ENCODE data around the gene GPR173. TPM values are rescaled to one million over a fixed set of nuclear protein-coding genes. Genes with fewer than 3 reads are reported as not detected.

Gene GPR173
- total and polyA plus RNA-seq, 9 of the 15 experiments (the other 6 are each of a cell fraction or from before 2014, with no cell fraction given), result 0.01 TPM; not detected in 8

GRCh38 chrX:53116101-53116500 is 67.5 kb downstream of the GPR173 start:
- in situ Hi-C loops (cut with MboI) (no loop called here), intact Hi-C loops (cut with micrococcal nuclease) (no loop called here)
- Histone ChIP-seq H2AFZ (ENCODE audit: low read depth, low read length) (no peak overlapping the region), H3K4me1 (replicated peaks in 1 of 2; ENCODE audit: control insufficient read depth in 2 of 2, insufficient read depth in 2 of 2, low read length in 2 of 2) (peaks cover 0 to 5% of the 10 kb centered on the region in 2 experiments; a peak in 1 of 5 replicates), H3K27me3 (ENCODE audit: control insufficient read depth in 2 of 2, insufficient read depth in 2 of 2, low read length in 2 of 2) (no peaks in the 10 kb centered on the region), H3K9me1 (ENCODE audit: control insufficient read depth, insufficient read depth, low read length) (no peaks in the 10 kb centered on the region), H3K4me3 (no peak overlapping the region), H3K9me3 (replicated peaks; ENCODE audit: control insufficient read depth, insufficient read depth, low read depth, low read length) (no peaks in the 10 kb centered on the region), H3K79me2 (ENCODE audit: control insufficient read depth, insufficient read depth, low read length) (no peaks in the 10 kb centered on the region), H3K36me3 (ENCODE audit: control insufficient read depth, insufficient read depth, low read length) (no peaks in the 10 kb centered on the region), H3K9ac (ENCODE audit: insufficient read depth in 1 of 2, low read depth in 2 of 2, low read length in 2 of 2) (no peak overlapping the region), H3K27ac (ENCODE audit: extremely low read depth, low read depth, low read length) (no peak overlapping the region), H4K20me1 (replicated peaks; ENCODE audit: control insufficient read depth, insufficient read depth, low read length) (no peaks in the 10 kb centered on the region; the same call in 1 of the 2 replicates), H3K4me2 (ENCODE audit: insufficient read depth, low read length) (no peak overlapping the region)
- ATAC-seq (no peak), FAIRE-seq (no peak), DNase-seq (ENCODE audit: extremely low read depth in 1 of 4, low spot score in 3 of 4) (no peak)
- BruUV-seq (replicated peaks), result no TSS peak
- 38% methylated on average over 3 of the region's 3 CpGs for whole genome bisulfite sequencing (ENCODE audit: insufficient coverage, low coverage, missing lambda C conversion rate)
- ChIA-PET CTCF (ENCODE audit: low intra/inter-chr PET ratio) (no interaction called here), POLR2A (interaction anchor here (0.6 kb wide), 1 partner anchor 14 kb away, joined by 4 read pairs; no protein-coding TSS in a partner anchor)
- TF ChIP-seq CBFA2T2 (conservative IDR thresholded peaks at IDR 0.05) (no peak), ATF6 (CRISPR knock-in tag; IDR thresholded peaks at IDR 0.05) (no peak), ZNF24 (IDR thresholded peaks at IDR 0.05) (no peak), ZNF740 (CRISPR knock-in tag; IDR thresholded peaks at IDR 0.05) (no peak), ZNF740 (tag; IDR thresholded peaks at IDR 0.05) (no peak), MTA2 (IDR thresholded peaks at IDR 0.05; ENCODE audit: low read depth) (no peak), TAF7 (tag; IDR thresholded peaks at IDR 0.05) (no peak), PKNOX1 (IDR thresholded peaks at IDR 0.05) (no peak), MXD1 (CRISPR knock-in tag; IDR thresholded peaks at IDR 0.05; ENCODE audit: borderline replicate concordance, poor library complexity, severe bottlenecking) (no peak), ZBED1 (IDR thresholded peaks at IDR 0.05) (no peak), JUNB (CRISPR knock-in tag; conservative IDR thresholded peaks at IDR 0.05) (no peak)

All from K562 (cell line).